GM20000 (cell line): ENCODE results near the gene ANKMY2.
"Not testable (repeated sequence)": the region's sequence is repeated elsewhere in the genome, so short reads cannot be mapped to it uniquely, and the experiment has no call there.

ENCODE experiments used
- DNase-seq: peaks from one replicate; pipeline ENCODE4 v3.0.0; 2012; ENCODE audit warnings: low spot score
- TF ChIP-seq, protein P1 (sequence below): IDR thresholded peaks from 2 replicates; pipeline ENCODE4 v1.5.1; 2012; ENCODE audit warnings: mild to moderate bottlenecking, control low read depth; ENCODE audit errors: extremely low read depth, missing control alignments

Gene ANKMY2

DNA sequence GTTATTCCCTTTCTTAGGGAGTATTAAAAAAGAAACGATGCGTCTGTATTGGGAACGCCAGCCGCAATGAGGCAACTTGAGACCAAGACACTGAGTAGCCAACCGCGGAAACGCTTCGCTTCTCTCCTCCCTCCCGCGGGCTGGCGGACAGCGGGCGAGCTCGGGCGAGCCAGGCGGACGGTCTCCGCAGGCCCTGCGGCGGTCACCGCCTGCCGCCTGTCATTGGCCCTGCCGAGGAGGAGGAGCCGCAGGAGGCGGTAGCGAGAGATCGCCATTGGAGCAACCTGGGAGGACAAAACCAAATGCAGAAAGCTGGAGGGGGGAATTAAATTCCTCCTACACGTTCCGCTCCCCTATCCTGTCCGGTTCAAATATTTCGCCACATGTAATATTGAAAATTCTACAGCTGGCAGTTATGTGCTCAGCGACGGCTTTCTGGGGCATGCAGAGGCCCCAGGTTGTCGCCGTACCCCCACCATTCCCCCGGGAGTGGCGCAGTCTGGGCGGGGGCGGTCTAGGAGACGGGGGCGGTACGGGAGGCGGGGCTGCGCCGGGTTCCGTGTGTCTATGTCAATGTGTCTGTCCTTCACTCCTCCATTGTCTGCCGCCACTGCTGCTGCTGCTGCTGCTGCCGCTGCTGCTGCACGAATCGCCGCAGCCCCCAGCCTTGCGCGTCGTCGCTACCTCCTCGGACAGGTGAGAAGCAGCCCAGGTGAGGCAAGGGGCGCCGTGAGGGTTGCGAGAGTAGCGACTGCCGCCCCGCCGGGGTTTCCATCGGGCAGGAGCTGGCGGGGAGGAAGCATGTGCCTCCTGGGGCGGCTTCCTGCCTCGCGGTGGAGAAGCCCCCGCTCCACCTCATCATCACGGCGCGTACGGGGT is at the start of gene ANKMY2, which contains the start of gene BZW2:
TSS of gene ANKMY2 (minus strand) at position 162 of the 879 bp plus-strand sequence. CDS start 181 bp downstream, outside the sequence.
TSS of gene BZW2 (plus strand) at position 589 of the 879 bp plus-strand sequence. CDS start 19,263 bp downstream, outside the sequence.
- TF ChIP-seq, protein P1, sequence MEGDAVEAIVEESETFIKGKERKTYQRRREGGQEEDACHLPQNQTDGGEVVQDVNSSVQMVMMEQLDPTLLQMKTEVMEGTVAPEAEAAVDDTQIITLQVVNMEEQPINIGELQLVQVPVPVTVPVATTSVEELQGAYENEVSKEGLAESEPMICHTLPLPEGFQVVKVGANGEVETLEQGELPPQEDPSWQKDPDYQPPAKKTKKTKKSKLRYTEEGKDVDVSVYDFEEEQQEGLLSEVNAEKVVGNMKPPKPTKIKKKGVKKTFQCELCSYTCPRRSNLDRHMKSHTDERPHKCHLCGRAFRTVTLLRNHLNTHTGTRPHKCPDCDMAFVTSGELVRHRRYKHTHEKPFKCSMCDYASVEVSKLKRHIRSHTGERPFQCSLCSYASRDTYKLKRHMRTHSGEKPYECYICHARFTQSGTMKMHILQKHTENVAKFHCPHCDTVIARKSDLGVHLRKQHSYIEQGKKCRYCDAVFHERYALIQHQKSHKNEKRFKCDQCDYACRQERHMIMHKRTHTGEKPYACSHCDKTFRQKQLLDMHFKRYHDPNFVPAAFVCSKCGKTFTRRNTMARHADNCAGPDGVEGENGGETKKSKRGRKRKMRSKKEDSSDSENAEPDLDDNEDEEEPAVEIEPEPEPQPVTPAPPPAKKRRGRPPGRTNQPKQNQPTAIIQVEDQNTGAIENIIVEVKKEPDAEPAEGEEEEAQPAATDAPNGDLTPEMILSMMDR: no peak
- peak; percentile 93 for DNase-seq

DNA sequence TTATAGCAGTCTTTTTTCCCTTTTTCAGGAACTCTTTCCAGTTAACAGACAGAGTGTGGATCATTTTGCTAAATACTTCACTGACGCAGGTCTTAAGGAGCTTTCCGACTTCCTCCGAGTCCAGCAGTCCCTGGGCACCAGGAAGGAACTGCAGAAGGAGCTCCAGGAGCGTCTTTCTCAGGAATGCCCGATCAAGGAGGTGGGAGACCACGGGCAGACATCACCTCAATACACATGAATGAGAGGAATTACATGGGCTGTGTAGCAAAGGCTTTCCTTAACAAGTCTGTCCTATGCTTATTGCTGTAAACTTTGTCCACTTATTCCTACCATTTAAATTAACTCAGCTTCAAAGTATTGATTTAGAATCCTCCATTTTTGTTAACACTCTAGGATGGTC is 49.3 kb upstream of the ANKMY2 start:
- TF ChIP-seq, protein P1: no peak
- no peak for DNase-seq

DNA sequence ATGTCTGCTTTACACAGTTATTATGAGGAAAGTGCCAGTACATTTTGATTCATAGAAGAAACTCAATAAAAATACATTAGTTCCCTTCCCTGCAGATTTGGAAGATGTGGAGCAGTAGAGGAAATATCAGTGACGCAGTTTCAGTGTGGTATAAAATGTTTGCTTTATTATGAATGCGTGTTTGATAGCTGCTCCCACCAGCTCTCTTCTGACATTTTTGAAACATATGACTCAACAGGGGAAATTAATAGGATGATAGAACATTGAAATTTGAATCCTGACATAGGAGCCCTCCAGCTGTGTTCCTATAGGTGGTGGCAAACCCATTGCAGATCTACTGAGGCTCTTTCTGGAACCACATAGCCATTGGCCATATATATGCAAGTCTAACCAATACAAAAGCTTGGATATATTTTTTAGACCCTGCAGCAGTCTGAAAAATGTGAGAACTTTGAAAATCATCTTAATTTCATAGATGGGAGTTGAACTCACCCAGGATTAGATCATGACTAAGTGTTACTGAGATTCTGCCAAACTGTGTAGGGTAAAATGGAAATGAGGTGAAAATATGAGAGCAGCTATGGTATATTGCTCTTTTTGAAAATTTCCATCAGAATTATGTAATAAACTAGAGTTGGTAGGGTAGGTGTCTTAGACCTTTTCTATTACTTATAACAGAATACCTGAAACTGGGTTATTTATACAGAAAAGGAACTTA is 48.2 kb upstream of the ANKMY2 start:
- DNase-seq: no peak
- TF ChIP-seq, protein P1: no peak

DNA sequence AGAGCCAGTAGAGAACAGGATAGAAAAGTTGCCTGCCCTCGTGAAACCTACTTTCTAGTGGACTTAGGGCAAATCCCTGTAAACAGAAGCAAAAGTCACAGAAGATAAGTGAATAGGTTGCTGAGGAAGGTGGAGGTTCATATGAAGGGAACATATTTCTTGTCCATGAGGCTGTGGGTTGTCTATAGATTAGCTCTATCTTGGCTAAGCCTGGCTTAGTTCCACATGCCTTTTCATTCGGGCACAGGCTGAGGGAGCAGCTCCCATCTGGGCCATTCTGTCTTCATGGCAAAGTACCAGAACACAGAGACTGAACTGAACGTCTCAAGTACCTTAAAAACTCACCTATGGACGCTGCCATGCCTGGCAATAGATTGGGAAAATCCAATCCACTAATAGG is 45.7 kb upstream of the ANKMY2 start:
- DNase-seq: no peak
- TF ChIP-seq, protein P1: no peak

DNA sequence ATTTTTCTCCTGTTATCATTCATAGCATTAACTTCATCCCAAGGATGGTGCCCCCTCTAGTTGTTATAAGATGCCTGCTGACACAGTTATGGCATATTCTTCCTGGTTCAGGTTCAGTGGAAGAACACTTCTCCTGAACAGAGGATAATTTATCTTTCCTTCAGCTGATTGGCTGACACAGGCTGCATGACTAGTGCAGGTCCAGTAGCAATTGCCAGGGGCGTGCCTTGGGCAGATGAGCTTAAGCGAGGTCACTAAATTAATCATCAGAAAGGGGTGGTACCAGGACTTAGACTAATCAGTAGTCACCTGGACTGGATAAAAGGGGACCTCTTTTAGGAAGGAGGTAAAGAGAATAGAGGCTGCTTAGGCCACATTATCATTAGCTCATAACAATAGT is 42.7 kb upstream of the ANKMY2 start:
- TF ChIP-seq, protein P1: no peak
- DNase-seq: no peak

DNA sequence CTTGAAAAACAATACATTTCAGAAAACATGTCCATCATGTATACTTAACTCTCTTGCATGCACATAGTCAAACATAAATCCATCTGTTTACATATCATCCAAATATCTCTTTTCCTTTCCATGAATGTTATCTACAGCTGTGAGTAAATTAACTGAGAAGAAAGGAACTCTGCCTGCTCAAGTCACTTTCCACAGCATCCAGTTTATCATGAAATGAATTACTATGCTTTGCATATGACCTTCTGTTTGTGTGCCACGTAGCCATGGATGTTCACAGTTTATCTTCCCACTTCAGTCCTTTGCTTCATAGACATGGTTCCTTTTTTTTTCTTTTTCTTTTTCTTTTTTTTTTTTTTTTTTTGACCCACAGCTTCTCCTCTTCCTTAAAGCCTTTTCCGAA is 40.0 kb upstream of the ANKMY2 start:
- no peak for DNase-seq
- TF ChIP-seq, protein P1: no peak

DNA sequence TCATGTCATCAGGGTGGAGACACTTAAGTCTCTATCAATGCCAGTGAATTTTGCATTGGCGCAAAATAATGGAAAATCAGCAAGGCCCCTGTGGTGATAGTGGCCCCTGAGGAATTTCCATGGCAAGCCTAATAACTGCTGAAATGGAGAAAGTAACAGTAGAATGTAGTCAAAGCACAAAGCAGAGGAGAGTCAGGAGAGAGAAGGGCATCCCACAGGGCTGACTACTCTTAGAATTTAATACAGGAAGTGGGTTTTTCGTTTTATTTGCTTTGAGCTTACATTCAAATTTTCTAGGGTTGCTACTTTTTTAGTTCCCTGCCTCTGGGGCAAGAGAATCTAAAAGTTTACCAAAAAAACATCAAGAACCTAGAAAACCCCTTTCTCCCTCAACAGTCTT is 39.4 kb upstream of the ANKMY2 start:
- no peak for DNase-seq
- TF ChIP-seq, protein P1: no peak

DNA sequence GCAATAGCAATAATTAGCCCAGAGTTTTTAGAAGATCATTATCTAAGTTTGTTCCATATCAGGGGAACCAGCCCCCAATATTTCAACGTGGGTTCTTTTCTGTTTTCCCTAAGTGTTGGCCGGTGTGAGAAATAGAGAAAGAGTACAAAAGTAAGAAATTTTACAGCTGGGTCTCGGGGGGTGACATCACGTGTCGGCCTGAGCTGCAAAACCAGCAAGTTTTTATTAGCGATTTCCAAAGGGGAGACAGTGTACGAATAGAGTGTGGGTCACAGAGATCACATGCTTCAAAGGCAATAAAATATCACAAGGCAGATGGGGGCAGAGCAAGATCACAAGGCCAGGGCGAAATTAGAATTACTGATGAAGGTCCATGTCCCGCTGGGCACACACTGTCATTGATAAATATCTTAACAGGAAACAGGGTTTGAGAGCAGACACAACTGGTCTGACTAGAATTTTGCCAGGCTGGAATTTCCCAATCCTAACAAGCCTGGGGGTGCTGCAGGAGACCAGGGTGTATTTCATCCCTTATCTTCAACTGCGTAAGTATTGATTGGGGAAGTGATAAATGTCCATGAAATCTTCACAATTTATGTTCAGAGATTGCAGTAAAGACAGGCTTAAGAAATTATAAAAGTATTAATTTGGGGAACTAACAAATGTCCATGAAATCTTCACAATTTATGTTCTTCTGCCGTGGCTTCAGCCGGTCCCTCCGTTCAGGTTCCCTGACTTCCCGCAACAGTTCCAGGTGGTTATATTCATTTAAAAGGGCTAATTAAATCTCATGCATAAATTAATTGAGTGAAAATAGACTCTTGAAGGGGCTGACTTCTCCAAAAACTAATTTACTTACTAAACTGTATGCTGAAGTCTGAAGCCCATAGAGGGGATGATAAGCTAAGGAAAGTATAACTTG is 33.4 kb upstream of the ANKMY2 start:
- DNase-seq: not testable (repeated sequence)
